Astrocyte of the spinal cord (primary cell): ENCODE measurements around the gene BABAM2.

Experiments
- DNase-seq: peaks from one replicate; pipeline ENCODE4 v3.0.0; 2011; ENCODE audit warnings: low read depth, low spot score
- H3K4me3 ChIP-seq: 2 replicates; pipeline ENCODE4 v1.5.1; 2011; ENCODE audit warnings: low read depth, mild to moderate bottlenecking, low read length, moderate library complexity
- in situ Hi-C: cut with HindIII; loops from 2 replicates; pipeline ENCODE4 v1.10.0; 2017; ENCODE audit warnings: low sequenced_read_pairs
- TF ChIP-seq, protein P1 (sequence below): IDR thresholded peaks from 2 replicates; pipeline ENCODE4 v1.5.1; 2012; ENCODE audit warnings: low read depth, mild to moderate bottlenecking, low read length, inconsistent platforms

BABAM2 gene

DNA sequence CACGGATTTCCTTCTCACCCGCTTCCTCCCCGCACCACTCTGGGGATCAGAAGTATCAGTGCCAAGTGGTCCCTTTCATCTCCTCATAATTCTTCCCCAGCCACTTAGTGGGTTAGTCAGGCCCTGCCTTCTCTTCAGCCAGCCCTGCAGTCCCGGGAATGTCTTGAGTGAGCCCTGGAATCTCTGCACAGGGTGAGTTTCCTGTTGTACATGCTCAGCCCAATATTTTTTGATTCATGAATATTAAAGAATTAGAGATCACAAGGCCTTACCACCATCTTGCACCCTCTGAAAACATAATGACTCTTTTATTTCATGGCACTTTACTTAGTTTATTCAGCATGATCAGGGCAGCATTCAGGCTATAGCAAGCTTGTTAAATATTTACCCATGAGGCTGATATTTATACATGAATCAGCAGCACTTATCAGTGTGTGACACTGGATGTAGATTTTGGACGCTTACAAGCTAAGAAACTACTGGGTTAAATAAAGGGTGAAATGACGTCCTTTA, 342.7 kb downstream of the BABAM2 start:
- in situ Hi-C loops, result no loop called here
- DNase-seq, result no peak
- TF ChIP-seq, protein P1, sequence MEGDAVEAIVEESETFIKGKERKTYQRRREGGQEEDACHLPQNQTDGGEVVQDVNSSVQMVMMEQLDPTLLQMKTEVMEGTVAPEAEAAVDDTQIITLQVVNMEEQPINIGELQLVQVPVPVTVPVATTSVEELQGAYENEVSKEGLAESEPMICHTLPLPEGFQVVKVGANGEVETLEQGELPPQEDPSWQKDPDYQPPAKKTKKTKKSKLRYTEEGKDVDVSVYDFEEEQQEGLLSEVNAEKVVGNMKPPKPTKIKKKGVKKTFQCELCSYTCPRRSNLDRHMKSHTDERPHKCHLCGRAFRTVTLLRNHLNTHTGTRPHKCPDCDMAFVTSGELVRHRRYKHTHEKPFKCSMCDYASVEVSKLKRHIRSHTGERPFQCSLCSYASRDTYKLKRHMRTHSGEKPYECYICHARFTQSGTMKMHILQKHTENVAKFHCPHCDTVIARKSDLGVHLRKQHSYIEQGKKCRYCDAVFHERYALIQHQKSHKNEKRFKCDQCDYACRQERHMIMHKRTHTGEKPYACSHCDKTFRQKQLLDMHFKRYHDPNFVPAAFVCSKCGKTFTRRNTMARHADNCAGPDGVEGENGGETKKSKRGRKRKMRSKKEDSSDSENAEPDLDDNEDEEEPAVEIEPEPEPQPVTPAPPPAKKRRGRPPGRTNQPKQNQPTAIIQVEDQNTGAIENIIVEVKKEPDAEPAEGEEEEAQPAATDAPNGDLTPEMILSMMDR, result no peak

DNA sequence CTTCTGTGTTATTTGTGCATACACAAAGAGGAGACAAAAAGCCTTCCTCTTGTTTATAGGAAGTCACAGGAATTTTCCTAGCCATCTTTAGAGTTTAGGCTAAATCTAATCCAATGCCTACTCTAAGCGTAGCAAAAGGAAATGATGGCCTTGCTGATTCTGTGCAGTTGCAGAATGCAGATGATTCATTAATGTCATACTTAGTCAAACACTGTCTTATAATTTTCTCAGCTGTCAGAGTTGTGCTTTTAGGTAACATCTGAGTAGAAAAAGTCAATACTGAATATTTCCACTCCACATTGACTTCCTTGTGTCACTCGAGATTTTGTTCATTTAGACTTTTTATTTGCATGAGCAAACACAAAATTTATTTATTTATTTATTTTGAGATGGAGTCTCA, 344.3 kb downstream of the BABAM2 start:
- no peak overlapping the region for H3K4me3 ChIP-seq
- in situ Hi-C loops, result no loop called here
- DNase-seq, result no peak
- TF ChIP-seq, protein P1, result no peak

More for the DNA sequence above, 342.7 kb downstream of the BABAM2 start:
- no peak overlapping the region for H3K4me3 ChIP-seq

DNA sequence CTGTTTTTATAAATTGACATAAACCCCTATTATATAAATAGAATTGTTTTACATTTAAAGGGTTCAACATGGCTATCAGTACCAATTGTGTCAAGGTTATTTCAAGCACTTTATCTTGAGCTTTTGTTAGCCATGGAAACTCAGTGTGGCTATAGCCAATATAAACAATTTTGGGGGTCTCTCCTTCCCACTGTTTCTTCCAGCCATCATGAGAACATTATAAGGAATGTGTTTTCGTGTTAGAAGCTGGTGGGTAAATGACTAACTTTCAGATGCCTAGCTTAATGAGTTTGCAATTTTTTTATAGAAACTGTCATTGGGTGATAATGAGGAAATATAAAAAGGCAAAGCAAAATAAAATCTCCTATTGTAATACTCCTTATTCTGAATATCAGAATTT, 348.7 kb downstream of the BABAM2 start:
- H3K4me3 ChIP-seq, result no peak overlapping the region
- no peak for DNase-seq
- in situ Hi-C loops, result no loop called here
- TF ChIP-seq, protein P1, result no peak

DNA sequence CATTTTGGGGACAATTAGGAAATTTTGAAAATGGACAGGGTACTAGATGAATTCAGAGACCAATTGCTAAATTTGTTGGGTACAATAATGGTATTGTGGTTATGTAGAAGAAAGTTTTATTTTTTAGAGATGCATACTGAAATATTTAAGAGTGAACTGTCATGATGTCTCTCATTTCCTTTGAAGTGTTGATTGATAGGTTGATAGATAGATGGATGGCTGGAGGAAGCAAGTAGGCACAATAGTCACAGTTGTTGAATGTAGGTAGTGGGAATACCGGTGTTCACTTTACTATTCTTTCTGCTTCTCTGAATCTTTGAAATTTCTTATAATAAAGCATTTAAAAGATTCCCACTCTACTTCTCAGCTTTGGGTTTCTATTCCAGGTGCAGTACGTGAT, 350.4 kb downstream of the BABAM2 start:
- no peak overlapping the region for H3K4me3 ChIP-seq
- DNase-seq, result no peak
- TF ChIP-seq, protein P1, result no peak
- in situ Hi-C loops, result no loop called here

DNA sequence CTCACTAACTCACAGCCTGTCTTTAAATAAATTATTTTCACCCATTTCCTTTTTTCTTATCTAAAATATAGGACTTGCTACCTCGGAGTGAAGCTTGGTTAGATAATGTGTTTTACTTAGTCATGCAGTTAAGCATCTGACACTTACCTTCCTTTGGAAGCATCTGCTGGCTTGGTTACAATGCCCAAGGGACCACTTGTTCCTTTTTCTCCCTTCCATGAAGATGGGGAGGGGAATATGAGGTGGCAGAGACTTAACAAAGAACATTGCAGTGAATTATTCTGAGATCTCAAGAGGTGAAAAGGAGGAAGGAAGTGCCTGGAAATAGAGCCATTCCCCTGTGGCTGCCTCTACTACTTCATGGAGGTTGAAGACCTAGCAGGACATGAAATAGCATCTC, 356.8 kb downstream of the BABAM2 start:
- no peak overlapping the region for H3K4me3 ChIP-seq
- in situ Hi-C loops, result no loop called here
- TF ChIP-seq, protein P1, result no peak
- no peak for DNase-seq

DNA sequence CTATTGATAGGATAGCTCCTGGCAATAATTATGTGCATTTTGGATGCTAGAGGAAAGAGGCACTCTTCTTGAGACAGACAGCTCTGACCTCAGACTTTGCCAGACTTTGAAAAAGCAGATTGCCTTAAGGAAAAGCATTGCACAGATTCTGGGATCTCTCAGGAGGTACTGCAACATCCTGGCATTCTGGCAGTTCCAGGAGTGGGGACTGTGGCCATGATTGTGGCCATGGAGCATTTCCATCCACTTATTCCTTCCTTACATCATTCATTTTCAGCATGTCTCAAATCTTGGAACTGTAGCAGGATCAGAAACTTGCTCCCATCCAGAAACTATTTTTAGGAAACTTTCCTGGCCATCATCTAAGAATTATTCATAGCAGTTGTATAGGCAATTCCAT, 357.2 kb downstream of the BABAM2 start:
- no peak overlapping the region for H3K4me3 ChIP-seq
- in situ Hi-C loops, result no loop called here
- TF ChIP-seq, protein P1, result no peak
- no peak for DNase-seq

DNA sequence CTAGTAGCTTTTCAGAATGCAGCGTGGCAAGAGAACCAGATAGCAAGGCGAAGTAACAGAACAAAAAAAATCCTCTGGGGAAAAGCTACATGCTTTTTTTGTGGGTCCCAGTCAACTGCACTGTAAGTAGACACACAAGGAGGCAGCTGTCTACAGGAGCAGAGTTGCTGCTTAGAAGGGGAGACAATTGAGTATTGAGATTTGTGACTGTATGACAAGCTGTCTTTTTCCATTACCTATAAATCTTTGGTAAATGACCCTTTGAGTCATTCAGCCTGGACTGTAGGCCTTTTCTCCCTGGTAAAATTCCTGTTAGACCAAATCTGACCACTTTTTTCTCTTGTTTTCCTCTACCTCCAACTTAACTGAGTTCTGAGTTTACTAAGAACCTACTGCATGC, 358.0 kb downstream of the BABAM2 start:
- H3K4me3 ChIP-seq, result no peak overlapping the region
- in situ Hi-C loops, result no loop called here
- no peak for DNase-seq
- TF ChIP-seq, protein P1, result no peak
